H1 (cell line): Measurements from ENCODE around the gene DDT. TPM values are rescaled to one million over a fixed set of nuclear protein-coding genes. Genes with fewer than 3 reads are reported as not detected.

Experiments used
- CTCF ChIA-PET: fragments of 300-600 bp; sonication (Branson Sonifier 250); formaldehyde crosslinking; loops from one replicate; lab custom pipeline; 2021; ENCODE audit not compliant: partially characterized antibody; lab: Charles Lee
- POLR2A ChIA-PET: fragments of 300-600 bp; sonication (Branson Sonifier 250); formaldehyde crosslinking; loops from one replicate; lab custom pipeline; 2021; ENCODE audit warnings: inconsistent platforms; ENCODE audit not compliant: partially characterized antibody; lab: Charles Lee
- DNase-seq, 2 experiments: peaks; one replicate each; pipeline versions ENCODE4 v3.0.0 to v3.0.0-alpha.2; 2010 to 2022; ENCODE audit warnings: low spot score in 2 of 2, low read depth in 1 of 2, mixed read lengths in 1 of 2
- FAIRE-seq: peaks from 2 replicates; lab custom pipeline; 2011; peaks lifted over from hg19 to GRCh38; lab: Jason Lieb, UNC
- H2AFZ ChIP-seq: 2 replicates; pipeline ENCODE4 v1.8.1; 2012; ENCODE audit warnings: low read length, inconsistent platforms
- H2AK5ac ChIP-seq: 2 replicates; pipeline ENCODE4 v1.6.1; 2013; ENCODE audit warnings: low read depth, low read length
- H2BK120ac ChIP-seq: replicated peaks from 2 replicates; pipeline ENCODE3; 2013; ENCODE audit warnings: low read depth, low read length, inconsistent platforms
- H2BK12ac ChIP-seq: 2 replicates; pipeline ENCODE4 v1.6.1; 2013; ENCODE audit warnings: low read depth, low read length
- H2BK15ac ChIP-seq: 2 replicates; pipeline ENCODE4 v1.6.1; 2013; ENCODE audit warnings: low read length
- H2BK20ac ChIP-seq: 2 replicates; pipeline ENCODE4 v1.6.1; 2013; ENCODE audit warnings: low read length
- H2BK5ac ChIP-seq: 2 replicates; pipeline ENCODE4 v1.6.1; 2013; ENCODE audit warnings: low read depth, low read length
- H3K14ac ChIP-seq: 2 replicates; pipeline ENCODE4 v1.6.1; 2013; ENCODE audit warnings: inconsistent platforms; ENCODE audit not compliant: insufficient read length
- H3K18ac ChIP-seq: 2 replicates; pipeline ENCODE4 v1.6.1; 2013; ENCODE audit warnings: low read length; ENCODE audit errors: extremely low read depth
- H3K23ac ChIP-seq: 2 replicates; pipeline ENCODE4 v1.6.1; 2013; ENCODE audit warnings: inconsistent platforms; ENCODE audit not compliant: insufficient read length
- H3K23me2 ChIP-seq: 2 replicates; pipeline ENCODE4 v1.6.1; 2013; ENCODE audit warnings: low read depth, low read length
- H3K27ac ChIP-seq: 2 replicates; pipeline ENCODE4 v1.6.1; 2011; ENCODE audit warnings: low read depth, low read length, inconsistent platforms
- H3K27me3 ChIP-seq, 4 experiments: replicated peaks in 1 of 4; 1 replicate in 1 of 4; 2 replicates in 3 of 4; pipeline versions ENCODE4 v1.6.1 to v1.8.1; 2011 to 2013; ENCODE audit warnings: low read length in 3 of 4, mild to moderate bottlenecking in 3 of 4, inconsistent platforms in 2 of 4, mixed read lengths in 2 of 4, moderate library complexity in 1 of 4; ENCODE audit not compliant: control insufficient read depth in 3 of 4, insufficient read depth in 3 of 4; ENCODE audit errors: extremely low read depth in 1 of 4
- H3K36me3 ChIP-seq, 4 experiments: 2 replicates each; pipeline versions ENCODE4 v1.6.1 to v1.8.1; 2011 to 2013; ENCODE audit warnings: mild to moderate bottlenecking in 4 of 4, low read length in 3 of 4, moderate library complexity in 2 of 4, control low read depth in 1 of 4, inconsistent platforms in 1 of 4; ENCODE audit not compliant: insufficient read depth in 4 of 4, control insufficient read depth in 2 of 4
- H3K4ac ChIP-seq: replicated peaks from 2 replicates; pipeline ENCODE3; 2013; ENCODE audit warnings: low read length, low read depth, mixed read lengths, inconsistent platforms; ENCODE audit not compliant: insufficient read length
- H3K4me1 ChIP-seq, 4 experiments: replicated peaks in 1 of 4; 1 replicate in 1 of 4; 2 replicates in 3 of 4; pipeline versions ENCODE4 v1.6.1 to v1.8.1; 2011 to 2013; ENCODE audit warnings: low read length in 3 of 4, inconsistent platforms in 2 of 4, mixed read lengths in 1 of 4; ENCODE audit not compliant: insufficient read depth in 4 of 4, control insufficient read depth in 3 of 4
- H3K4me2 ChIP-seq, 2 experiments: 2 replicates each; pipeline versions ENCODE4 v1.6.1 to v1.8.1; 2011 to 2013; ENCODE audit warnings: low read depth in 2 of 2, low read length in 2 of 2, control low read depth in 1 of 2, inconsistent platforms in 1 of 2, mild to moderate bottlenecking in 1 of 2; ENCODE audit not compliant: insufficient read depth in 1 of 2
- H3K4me3 ChIP-seq, 4 experiments: fragments of 200-600, 300-600 bp in 1 of 4; sonication (generic), shearing (Covaris generic), sonication (Bioruptor Twin) in 1 of 4; 2 replicates each; pipeline versions ENCODE4 v1.5.1 to v1.8.1; 2011 to 2016; ENCODE audit warnings: low read length in 4 of 4, low read depth in 3 of 4, control low read depth in 2 of 4, inconsistent platforms in 2 of 4, mild to moderate bottlenecking in 2 of 4, mixed read lengths in 1 of 4, moderate library complexity in 1 of 4; ENCODE audit not compliant: insufficient read depth in 2 of 4; ENCODE audit errors: extremely low read depth in 1 of 4
- H3K56ac ChIP-seq: replicated peaks from 2 replicates; pipeline ENCODE3; 2013; ENCODE audit warnings: low read depth, mild to moderate bottlenecking, mixed read lengths, low read length, inconsistent platforms; ENCODE audit not compliant: insufficient read length
- H3K79me1 ChIP-seq: 2 replicates; pipeline ENCODE4 v1.6.1; 2013; ENCODE audit warnings: low read depth, low read length, control low read depth
- H3K79me2 ChIP-seq, 2 experiments: 2 replicates each; pipeline versions ENCODE4 v1.6.1 to v1.8.1; 2012 to 2013; ENCODE audit warnings: low read length in 2 of 2, mild to moderate bottlenecking in 2 of 2, inconsistent platforms in 1 of 2; ENCODE audit not compliant: insufficient read depth in 2 of 2, control insufficient read depth in 1 of 2
- H3K9ac ChIP-seq, 4 experiments: replicated peaks in 1 of 4; 1 replicate in 1 of 4; 2 replicates in 3 of 4; pipeline versions ENCODE4 v1.6.1 to v1.8.1; 2011 to 2013; ENCODE audit warnings: low read depth in 3 of 4, low read length in 3 of 4, control low read depth in 2 of 4, mild to moderate bottlenecking in 2 of 4, moderate library complexity in 2 of 4, inconsistent platforms in 1 of 4; ENCODE audit errors: extremely low read depth in 1 of 4
- H3K9me3 ChIP-seq, 2 experiments: 2 replicates each; pipeline versions ENCODE4 v1.6.1 to v1.8.1; 2012 to 2013; ENCODE audit warnings: mild to moderate bottlenecking in 2 of 2, moderate library complexity in 2 of 2, control low read depth in 1 of 2, inconsistent platforms in 1 of 2, low read depth in 1 of 2, low read length in 1 of 2, mixed read lengths in 1 of 2; ENCODE audit not compliant: insufficient read depth in 2 of 2
- H4K20me1 ChIP-seq, 2 experiments: replicated peaks in 1 of 2; 2 replicates each; pipeline versions ENCODE3 to v1.8.1; 2011 to 2013; ENCODE audit warnings: inconsistent platforms in 2 of 2, low read length in 2 of 2, mild to moderate bottlenecking in 1 of 2; ENCODE audit not compliant: insufficient read depth in 2 of 2, control insufficient read depth in 1 of 2
- H4K5ac ChIP-seq: 2 replicates; pipeline ENCODE4 v1.6.1; 2013; ENCODE audit warnings: low read length, low read depth, mixed read lengths, inconsistent platforms; ENCODE audit not compliant: insufficient read length
- H4K8ac ChIP-seq: 2 replicates; pipeline ENCODE4 v1.8.0; 2013; ENCODE audit warnings: mild to moderate bottlenecking, moderate library complexity, low read length, inconsistent platforms; ENCODE audit not compliant: insufficient read depth; ENCODE audit errors: extremely low read depth
- H4K91ac ChIP-seq: replicated peaks from 2 replicates; pipeline ENCODE3; 2013; ENCODE audit warnings: low read length, mixed read lengths, inconsistent platforms; ENCODE audit not compliant: insufficient read length
- BACH1 ChIP-seq: IDR thresholded peaks from 2 replicates; pipeline ENCODE4 v1.6.1; 2012; ENCODE audit warnings: low read length, improper control_type of control experiment
- CHD1 ChIP-seq: IDR thresholded peaks from 2 replicates; pipeline ENCODE4 v1.6.1; 2012; ENCODE audit warnings: low read depth, low read length, improper control_type of control experiment
- CTBP2 ChIP-seq: IDR thresholded peaks from 2 replicates; pipeline ENCODE4 v1.7.0; 2011; ENCODE audit warnings: borderline replicate concordance, mild to moderate bottlenecking, moderate library complexity, mixed read lengths, low read length; ENCODE audit not compliant: insufficient read depth, insufficient read length
- KDM1A ChIP-seq: fragments of 200-600, 300-600 bp; sonication (generic); IDR thresholded peaks from 2 replicates; pipeline ENCODE4 v1.7.1; 2016; ENCODE audit warnings: mild to moderate bottlenecking, low read length, borderline replicate concordance
- NANOG ChIP-seq: IDR thresholded peaks from 2 replicates; pipeline ENCODE4 v1.6.1; 2011; ENCODE audit warnings: low read length, low read depth, mild to moderate bottlenecking, inconsistent platforms; ENCODE audit not compliant: insufficient read depth, poor library complexity, severe bottlenecking
- PHF8 ChIP-seq: fragments of 200-600 bp; sonication (generic); conservative IDR thresholded peaks from 2 replicates; pipeline ENCODE4 v1.7.1; 2012; ENCODE audit warnings: low read depth, mild to moderate bottlenecking, inconsistent platforms, low read length, moderate library complexity
- POLR2A ChIP-seq, 2 experiments: IDR thresholded peaks; 1 replicate in 1 of 2; 2 replicates in 1 of 2; pipeline ENCODE4 v1.6.1; 2011; ENCODE audit warnings: low read depth in 2 of 2, low read length in 2 of 2, mild to moderate bottlenecking in 2 of 2; ENCODE audit errors: control extremely low read depth in 1 of 2
- POLR2AphosphoS5 ChIP-seq: IDR thresholded peaks from 2 replicates; pipeline ENCODE4 v1.6.1; 2011; ENCODE audit warnings: low read depth, low read length
- POU5F1 ChIP-seq: IDR thresholded peaks from 2 replicates; pipeline ENCODE4 v1.6.1; 2011; ENCODE audit warnings: low read depth, mild to moderate bottlenecking, low read length, moderate library complexity
- SIN3A ChIP-seq, 2 experiments: IDR thresholded peaks in 1 of 2; conservative IDR thresholded peaks in 1 of 2; 2 replicates each; pipeline ENCODE4 v1.6.1; 2011 to 2012; ENCODE audit warnings: low read length in 2 of 2, improper control_type of control experiment in 1 of 2, low read depth in 1 of 2, mild to moderate bottlenecking in 1 of 2
- SP4 ChIP-seq: IDR thresholded peaks from 2 replicates; pipeline ENCODE4 v1.6.1; 2012; ENCODE audit warnings: low read length, inconsistent platforms
- TCF12 ChIP-seq: IDR thresholded peaks from 2 replicates; pipeline ENCODE4 v1.6.1; 2011; ENCODE audit warnings: low read depth, mild to moderate bottlenecking, low read length
- ZNF274 ChIP-seq: IDR thresholded peaks from 2 replicates; pipeline ENCODE4 v1.7.0; 2012; ENCODE audit warnings: low read length, borderline replicate concordance; ENCODE audit errors: extremely low read depth
- WGBS, 2 experiments: shearing (Covaris generic) in 1 of 2; methylation state at CpG; one replicate each; pipeline versions ENCODE4 v1.1.6 to v1.1.7; 2013 to 2015; ENCODE audit warnings: low lambda C conversion rate in 2 of 2, mixed read lengths in 2 of 2, inconsistent platforms in 1 of 2, low coverage in 1 of 2, missing lambda C conversion rate in 1 of 2; ENCODE audit not compliant: insufficient replicate concordance in 2 of 2, insufficient coverage in 1 of 2, insufficient read length in 1 of 2; ENCODE audit errors: extremely low coverage in 1 of 2, missing lambda C conversion rate in 1 of 2; 5-methylcytosine and 5-hydroxymethylcytosine counted together
- polyA plus RNA-seq, 7 experiments: library from polyadenylated mRNA; depleted of rRNA in 3 of 7; stranded (reverse) in 5 of 7; unstranded in 2 of 7; fragments of >200 nt in 5 of 7; fragments of 200-250 nt in 2 of 7; gene quantifications; 1 replicate in 5 of 7; 2 replicates in 1 of 7; 4 replicates in 1 of 7; pipeline versions ENCODE4 v1.2.1 to v1.2.3, GENCODE V29; 2011 to 2013; ENCODE audit warnings: missing spikeins in 2 of 7, mixed read lengths in 2 of 7
- total RNA-seq: library from RNA; stranded (reverse); fragmentation: NEBNext Ultra II Directional; extraction: Animal tissue kit (Norgen Biotek cat#: 25700); gene quantifications from 2 replicates; pipeline ENCODE4 v1.2.1, GENCODE V29; 2021

The DDT gene
- total and polyA plus RNA-seq, 2 of the 8 experiments (the other 6 are each of a cell fraction or from before 2014, with no cell fraction given): 106 to 341 TPM

- DNase-seq (no peak), FAIRE-seq (no peak)
- Histone ChIP-seq H3K14ac (no peak overlapping the region), H4K5ac (no peak overlapping the region), H3K9ac (no peak overlapping the region), H2BK20ac (no peak overlapping the region), H2BK12ac (no peak overlapping the region), H3K18ac (no peak overlapping the region), H2AK5ac (no peak overlapping the region), H2BK120ac (no peak overlapping the region), H3K4me3 (no peak overlapping the region), H3K4me1 (peaks cover 0 to 3% (median 2%) of the 10 kb centered on the region in 4 experiments; a peak in 4 of 7 replicates), H2BK15ac (no peak overlapping the region; the same call in 1 of the 2 replicates), H3K56ac (no peak overlapping the region), H3K36me3 (no peaks in the 10 kb centered on the region), H3K23me2 (peaks cover 6% of the 10 kb centered on the region; the same call in 1 of the 2 replicates), H2AFZ (peak overlapping the region; percentile 82), H3K4me2 (no peak overlapping the region), H3K27me3 (no peaks in the 10 kb centered on the region; a peak in 2 of 7 replicates), H3K23ac (no peak overlapping the region), H3K79me2 (peaks cover 0 to 25% of the 10 kb centered on the region in 2 experiments; a peak in 2 of 4 replicates), H3K79me1 (peaks cover 4% of the 10 kb centered on the region), H4K20me1 (no peaks in the 10 kb centered on the region), H3K9me3 (no peaks in the 10 kb centered on the region), H4K91ac (no peak overlapping the region), H3K27ac (no peak overlapping the region), H2BK5ac (no peak overlapping the region), H3K4ac (no peak overlapping the region), H4K8ac (no peak overlapping the region)
- 85% methylated on average over 7 of the region's 7 CpGs; no CpG with 5 or more reads in 1 of the 2 experiments for WGBS, 2 experiments
- ChIA-PET CTCF (interaction anchor here (0.6 to 1.4 kb wide), 2 partner anchors 169 to 187 kb away, joined by 4 to 5 read pairs; no protein-coding TSS in a partner anchor), POLR2A (interaction anchor here (1.6 kb wide), 1 partner anchor 31 kb away, joined by 3 read pairs; no protein-coding TSS in a partner anchor)
- TF ChIP-seq KDM1A: no peak
- no peak for TF ChIP-seq POU5F1
- no peak for TF ChIP-seq SIN3A (conservative IDR thresholded peaks at IDR 0.05 in 1 of 2, IDR thresholded peaks at IDR 0.05 in 1 of 2; ENCODE audit: low read depth in 1 of 2, low read length in 2 of 2)
- no peak for TF ChIP-seq CTBP2
- no peak for TF ChIP-seq POLR2AphosphoS5
- TF ChIP-seq POLR2A (IDR thresholded peaks at IDR 0.05; ENCODE audit: control extremely low read depth in 1 of 2, low read depth in 2 of 2, low read length in 2 of 2): no peak
- no peak for TF ChIP-seq ZNF274
- no peak for TF ChIP-seq NANOG
- TF ChIP-seq SP4: no peak
- TF ChIP-seq PHF8: no peak
- no peak for TF ChIP-seq TCF12
- no peak for TF ChIP-seq BACH1
- no peak for TF ChIP-seq CHD1
These were observed 35.2 kb upstream of the DDT start for GRCh38 chr22:24009227-24010017.
